Measurements from ENCODE around the gene HSD3B7.

The HSD3B7 gene

DNA sequence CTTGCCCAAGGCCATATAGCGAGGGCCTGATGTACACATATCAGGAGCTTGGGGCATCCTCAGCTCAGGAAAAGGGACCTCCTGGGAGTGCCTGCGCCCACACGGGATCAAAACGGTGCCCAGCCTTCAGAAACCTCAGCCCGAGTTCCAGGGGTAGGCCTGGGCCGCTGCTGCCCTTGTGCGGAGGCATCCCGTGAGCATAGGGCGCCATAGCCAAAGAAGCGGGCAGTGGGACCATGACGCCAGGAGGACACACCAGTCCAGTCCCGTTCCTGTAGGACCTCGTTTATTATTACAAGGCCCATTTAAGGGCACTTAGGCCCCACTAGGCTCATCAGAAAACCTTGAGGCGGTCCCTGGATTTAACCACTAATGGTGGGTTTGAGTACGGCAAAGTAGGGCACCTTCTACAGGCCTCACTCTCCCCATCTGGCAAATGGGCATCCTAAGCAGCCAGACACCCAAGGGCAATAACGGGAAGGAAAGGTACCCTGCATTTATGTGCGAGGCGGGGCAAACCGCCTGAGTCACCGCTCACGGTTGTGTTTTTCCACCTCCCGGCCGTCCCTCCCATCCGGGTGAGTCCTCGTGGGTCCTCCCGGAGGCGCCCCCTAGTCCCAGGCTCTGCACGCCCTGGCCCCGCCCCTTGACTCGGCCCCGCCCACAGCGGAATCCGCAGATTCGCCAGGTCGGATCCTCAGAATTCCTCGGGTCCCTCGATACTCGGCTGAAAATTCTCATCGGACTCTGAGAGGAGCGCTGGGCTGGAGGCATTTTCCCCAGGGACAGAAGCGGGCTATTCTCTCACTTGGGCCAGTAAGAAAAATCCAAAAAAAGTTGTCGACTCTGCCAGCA is 28.2 kb upstream of the HSD3B7 start:
- peak; percentile 68 to 88 (median 77) for DNase-seq (ENCODE audit: low read depth in 3 of 3, low spot score in 1 of 3)

DNA sequence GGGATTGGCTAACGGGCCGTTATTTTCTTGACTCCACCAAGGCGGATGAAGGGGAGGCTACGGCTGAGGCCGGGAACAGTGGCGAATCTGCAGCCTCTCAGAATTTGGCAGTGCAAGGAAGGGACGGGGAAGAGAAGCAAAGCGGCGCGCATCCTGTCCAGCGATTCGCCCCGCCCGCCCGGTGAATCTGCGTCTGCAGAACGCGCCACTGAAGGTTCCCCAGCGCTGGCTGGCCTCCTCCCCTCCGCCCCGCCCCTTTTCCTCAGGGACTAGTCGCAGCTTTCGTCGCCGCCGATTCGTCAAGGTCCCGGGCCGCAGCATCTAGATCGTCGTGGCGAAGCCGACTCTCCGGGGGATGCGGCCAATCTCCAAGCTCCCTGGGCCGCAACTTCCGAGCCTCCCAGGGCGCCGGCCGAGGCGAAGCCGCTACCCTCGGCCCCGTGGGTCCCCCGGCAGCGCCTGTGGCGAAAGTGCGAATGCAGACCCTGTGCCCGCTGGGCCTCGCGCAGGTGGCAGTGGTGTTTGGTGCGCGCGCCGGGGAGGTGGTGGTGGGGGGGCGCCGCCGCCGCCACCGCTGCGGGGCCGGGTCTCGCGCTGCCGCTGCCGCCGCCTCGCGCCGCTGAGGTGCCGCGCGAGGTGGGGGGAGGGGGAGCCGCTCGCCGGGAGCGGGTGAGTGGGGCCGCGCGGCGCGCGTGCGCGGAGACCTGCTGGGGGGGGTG is 27.4 kb upstream of the HSD3B7 start, which contains the start of gene SETD1A:
Gene SETD1A (plus strand): TSS at position 299 of the 719 bp plus-strand sequence. CDS start 978 bp downstream, outside the sequence.
- DNase-seq (ENCODE audit: low read depth in 3 of 3, low spot score in 1 of 3) = peak; percentile 89 to 95 (median 94)

DNA sequence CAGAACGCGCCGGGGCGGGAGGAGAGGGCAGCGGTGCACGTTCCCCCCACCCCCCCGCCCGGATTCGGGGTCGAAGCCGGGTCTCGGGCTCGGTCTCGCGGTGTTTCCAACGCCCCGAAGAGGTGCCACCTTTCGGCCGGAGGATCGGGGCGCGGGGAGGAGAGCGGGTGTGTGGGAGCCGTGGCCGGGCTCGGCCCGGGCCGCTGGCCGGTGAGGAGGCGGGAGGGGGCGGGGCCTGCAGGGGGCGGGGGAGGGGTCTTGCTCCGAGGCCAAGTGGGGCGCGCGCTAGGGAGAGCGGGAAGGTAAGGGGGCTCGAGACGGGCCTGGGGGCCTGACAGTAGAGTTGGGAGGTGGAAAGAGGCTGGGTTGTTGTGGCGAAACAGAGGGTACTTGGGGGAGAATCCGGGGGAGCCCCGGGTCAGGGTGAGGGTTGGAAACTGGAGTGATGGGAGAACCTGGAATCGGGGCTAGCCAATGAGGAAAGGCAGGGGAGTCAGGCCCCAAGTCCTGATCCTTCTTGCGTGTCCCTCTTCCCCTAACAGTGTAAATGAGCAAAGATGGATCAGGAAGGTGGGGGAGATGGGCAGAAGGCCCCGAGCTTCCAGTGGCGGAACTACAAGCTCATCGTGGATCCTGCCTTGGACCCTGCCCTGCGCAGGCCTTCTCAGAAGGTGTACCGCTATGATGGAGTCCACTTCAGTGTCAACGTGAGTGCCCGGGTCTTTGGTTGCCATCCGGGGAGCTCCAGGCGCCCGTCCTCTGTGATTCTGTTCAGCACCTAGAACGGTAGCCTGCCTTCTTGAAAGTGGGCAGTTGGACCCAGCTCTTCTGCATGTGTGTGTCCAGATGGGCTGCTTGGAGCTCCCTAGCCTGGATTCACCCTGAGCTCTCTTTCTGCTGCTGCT is 26.6 kb upstream of the HSD3B7 start:
- DNase-seq (ENCODE audit: low read depth in 3 of 3, low spot score in 1 of 3) = no peak

DNA sequence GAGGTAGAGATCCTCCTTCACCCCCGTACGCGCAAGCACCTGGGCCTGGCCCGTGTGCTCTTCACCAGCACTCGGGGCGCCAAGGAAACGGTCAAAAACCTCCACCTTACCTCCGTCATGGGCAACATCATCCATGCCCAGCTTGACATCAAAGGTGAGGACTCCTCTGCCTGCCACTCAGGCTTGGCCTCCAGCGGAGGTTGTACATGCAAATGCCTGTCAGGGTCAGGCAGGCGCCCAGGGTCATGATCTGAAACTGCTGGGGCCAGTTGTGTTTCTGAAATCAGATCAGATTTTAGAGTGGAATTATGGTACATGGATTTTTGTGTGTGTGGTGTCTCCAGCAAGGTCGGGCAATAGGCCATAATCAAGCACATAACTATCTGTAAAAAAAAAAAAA is 23.6 kb upstream of the HSD3B7 start:
- no peak for DNase-seq (ENCODE audit: low read depth in 3 of 3, low spot score in 1 of 3)

DNA sequence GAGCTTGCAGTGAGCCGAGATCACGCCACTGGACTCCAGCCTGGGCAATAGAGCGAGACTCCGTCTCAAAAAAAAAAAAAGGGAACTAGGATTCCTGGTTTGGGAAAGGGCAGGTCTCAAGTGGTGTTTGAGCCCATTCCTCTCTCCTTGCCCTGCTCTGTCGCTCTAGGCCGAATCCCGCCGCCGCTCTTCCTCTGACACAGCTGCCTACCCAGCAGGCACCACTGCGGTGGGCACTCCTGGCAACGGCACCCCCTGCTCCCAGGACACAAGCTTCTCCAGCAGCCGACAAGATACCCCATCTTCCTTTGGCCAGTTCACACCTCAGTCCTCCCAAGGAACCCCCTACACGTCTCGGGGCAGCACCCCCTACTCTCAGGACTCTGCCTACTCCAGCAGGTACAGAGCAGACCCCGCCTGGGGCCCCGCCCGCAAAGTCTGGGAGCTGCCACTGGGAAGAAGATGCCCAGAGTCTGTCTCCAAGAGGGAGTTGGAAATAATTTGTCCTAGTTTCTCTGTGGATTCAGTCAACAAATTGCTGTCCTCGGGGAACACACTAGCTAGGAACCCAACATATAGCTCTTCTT is 21.0 kb upstream of the HSD3B7 start:
- no peak for DNase-seq (ENCODE audit: low read depth in 3 of 3, low spot score in 1 of 3)

DNA sequence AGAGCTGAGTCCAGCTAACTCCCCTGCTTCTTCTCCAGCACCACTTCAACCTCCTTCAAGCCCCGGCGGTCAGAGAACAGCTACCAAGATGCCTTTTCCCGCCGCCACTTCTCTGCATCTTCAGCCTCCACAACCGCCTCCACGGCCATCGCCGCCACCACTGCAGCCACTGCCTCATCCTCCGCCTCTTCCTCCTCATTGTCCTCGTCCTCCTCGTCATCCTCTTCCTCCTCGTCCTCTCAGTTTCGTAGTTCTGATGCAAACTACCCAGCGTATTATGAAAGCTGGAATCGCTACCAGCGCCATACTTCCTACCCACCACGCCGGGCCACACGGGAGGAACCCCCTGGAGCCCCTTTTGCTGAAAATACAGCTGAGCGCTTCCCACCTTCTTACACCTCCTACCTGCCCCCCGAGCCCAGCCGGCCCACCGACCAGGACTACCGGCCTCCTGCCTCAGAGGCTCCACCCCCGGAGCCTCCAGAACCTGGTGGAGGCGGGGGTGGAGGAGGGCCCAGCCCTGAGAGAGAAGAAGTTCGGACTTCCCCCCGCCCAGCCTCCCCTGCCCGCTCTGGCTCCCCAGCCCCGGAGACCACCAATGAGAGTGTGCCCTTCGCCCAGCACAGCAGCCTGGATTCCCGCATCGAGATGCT is 20.3 kb upstream of the HSD3B7 start:
- no peak for DNase-seq (ENCODE audit: low read depth in 3 of 3, low spot score in 1 of 3)

DNA sequence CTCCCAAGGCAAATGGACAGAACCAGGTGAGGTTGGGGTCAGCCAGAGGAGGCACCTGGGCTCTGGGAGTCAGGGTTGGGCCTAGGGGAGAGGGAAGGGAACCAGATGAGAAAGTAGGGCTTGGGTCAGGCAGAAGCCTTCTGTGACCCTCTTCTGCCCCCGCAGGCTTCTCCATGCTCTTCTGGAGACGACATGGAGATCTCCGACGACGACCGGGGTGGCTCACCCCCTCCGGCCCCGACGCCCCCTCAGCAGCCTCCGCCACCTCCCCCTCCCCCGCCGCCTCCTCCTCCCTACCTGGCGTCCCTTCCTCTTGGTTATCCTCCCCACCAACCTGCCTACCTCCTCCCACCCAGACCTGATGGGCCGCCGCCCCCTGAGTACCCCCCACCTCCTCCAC is 19.6 kb upstream of the HSD3B7 start:
- no peak for DNase-seq (ENCODE audit: low read depth in 3 of 3, low spot score in 1 of 3)

DNA sequence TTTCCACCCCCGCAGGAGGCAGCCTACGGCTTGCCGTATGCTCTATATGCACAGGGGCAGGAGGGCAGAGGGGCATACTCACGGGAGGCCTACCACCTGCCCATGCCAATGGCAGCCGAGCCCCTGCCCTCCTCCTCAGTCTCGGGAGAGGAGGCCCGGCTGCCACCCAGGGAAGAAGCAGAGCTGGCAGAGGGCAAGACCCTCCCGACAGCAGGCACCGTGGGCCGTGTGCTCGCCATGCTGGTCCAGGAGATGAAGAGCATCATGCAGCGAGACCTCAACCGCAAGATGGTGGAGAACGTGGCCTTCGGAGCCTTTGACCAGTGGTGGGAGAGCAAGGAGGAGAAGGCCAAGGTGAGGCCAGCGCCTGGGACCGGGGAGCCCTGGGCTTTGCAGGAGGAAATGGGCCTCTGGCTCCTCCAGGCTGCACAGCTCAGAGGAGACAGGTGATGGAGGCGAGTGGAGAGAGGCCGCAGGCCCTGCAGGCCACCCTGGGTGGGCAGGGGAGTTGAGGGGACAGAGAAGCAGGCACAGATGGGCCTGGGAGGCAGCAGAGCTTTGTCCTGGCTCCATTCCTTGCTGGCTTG is 18.9 kb upstream of the HSD3B7 start:
- DNase-seq (ENCODE audit: low read depth in 3 of 3, low spot score in 1 of 3) = no peak

DNA sequence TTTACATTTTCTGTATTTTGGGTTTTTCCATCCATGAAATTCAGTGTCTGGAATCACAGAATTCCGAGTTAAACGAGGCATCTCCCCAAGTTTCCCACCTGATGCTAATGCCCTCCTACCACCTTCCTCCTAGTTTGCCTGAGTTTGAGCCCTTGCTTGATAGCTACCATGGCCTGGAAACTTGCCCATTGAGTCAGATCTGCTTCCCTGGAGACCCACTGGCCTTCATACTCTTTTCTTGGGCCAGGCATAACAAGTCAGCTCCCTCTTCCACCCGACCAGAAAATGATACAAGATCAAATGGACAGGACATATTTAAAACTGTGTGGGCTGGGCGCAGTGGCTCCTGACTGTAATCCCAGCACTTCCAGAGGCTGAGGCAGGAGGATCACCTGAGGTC is 17.2 kb upstream of the HSD3B7 start:
- no peak for DNase-seq (ENCODE audit: low read depth in 3 of 3, low spot score in 1 of 3)

DNA sequence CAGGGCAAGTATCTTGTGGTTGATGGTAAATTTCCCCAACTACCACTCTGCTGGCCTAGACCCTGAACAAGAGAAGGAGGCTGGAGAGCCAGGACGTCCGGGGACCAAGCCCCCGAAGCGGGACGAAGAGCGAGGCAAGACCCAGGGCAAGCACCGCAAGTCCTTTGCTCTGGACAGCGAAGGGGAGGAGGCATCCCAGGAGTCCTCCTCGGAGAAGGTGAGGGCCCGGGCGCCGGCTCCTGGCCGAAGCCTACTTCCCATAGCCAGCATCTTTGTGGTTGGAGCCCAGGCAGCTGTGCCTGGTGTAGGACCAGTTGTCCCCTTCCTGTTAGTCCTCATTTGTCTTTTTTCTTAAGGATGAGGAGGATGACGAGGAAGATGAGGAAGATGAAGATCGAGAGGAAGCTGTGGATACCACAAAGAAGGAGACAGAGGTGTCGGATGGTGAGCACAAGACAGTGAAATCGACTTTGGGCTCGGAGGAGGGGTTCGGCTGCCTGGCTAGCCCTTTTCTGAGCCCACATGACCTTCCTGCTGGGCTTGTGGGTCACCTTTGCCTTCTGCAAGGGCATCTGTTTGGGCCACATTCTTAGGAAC is 15.7 kb upstream of the HSD3B7 start:
- no peak for DNase-seq (ENCODE audit: low read depth in 3 of 3, low spot score in 1 of 3)

DNA sequence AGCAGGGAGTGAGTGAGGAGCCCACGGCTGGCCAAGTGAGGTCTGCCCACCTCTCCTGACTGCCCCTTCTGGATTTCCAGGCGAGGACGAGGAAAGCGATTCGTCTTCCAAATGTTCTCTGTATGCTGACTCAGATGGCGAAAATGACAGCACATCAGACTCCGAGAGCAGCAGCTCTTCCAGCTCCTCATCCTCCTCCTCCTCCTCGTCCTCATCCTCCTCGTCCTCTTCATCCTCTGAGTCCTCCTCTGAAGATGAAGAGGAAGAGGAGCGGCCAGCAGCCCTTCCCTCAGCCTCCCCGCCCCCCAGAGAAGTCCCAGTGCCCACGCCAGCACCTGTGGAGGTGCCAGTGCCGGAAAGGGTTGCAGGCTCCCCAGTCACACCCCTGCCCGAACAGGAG is 13.7 kb upstream of the HSD3B7 start:
- no peak for DNase-seq (ENCODE audit: low read depth in 3 of 3, low spot score in 1 of 3)

DNA sequence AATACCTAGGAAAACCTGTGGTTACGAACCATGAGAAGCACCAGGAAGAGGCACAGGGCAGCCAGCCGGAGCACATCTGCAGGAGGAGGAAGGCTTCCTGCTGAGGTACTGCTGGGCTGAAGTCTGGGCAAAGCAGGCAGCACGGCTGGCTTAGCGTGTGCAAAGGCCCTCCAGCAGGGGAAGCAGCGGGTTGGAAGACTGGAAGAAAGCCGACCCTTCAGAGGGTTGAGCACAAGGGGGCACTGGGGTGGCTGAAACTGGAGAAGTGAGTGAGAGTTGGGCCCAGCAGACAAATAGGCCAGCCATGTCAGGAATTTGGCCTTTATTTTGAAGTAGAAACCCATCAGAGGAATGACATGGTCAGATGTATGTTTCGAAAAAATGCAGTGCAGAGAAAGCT is 12.1 kb upstream of the HSD3B7 start:
- no peak for DNase-seq (ENCODE audit: low read depth in 3 of 3, low spot score in 1 of 3)

DNA sequence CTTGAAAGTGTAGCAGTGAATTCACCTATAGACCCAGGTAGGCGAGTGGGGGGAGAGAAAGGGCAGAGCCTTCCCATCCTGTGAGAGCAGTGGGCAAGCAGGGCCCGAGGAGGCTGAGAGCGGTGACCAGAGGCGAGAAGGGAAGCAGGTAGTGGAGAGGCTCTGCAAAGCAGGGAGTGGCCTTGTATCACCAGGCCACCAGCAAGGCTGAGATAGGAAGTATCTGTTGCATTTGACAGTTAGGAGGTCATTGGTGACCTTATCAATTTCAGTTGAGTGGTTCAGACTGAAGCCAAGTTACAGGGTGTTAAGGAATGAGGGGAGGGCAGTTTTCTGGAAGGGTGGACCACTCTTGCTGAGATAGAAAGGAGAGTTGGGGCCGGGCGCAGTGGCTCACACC is 10.7 kb upstream of the HSD3B7 start:
- no peak for DNase-seq (ENCODE audit: low read depth in 3 of 3, low spot score in 1 of 3)

DNA sequence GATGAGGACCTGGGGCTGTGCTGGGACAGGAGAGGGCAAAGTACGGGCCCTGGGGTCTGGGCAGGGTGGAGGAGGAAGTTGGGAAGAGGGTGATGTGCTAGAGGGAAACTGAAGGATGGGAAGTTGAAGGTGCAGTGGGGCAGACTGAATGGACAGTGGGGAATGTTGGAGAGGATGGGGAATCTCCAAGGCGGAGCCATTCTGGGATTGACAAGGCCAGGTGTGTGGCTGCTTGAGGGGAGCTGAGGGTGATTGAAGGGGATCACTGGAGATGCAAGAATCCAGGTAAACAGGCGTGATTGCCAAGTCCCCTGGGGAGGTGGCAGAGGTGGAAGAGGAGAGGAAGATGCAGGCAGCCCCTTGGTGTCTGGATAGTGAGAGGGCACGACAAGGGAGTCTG is 8.5 kb upstream of the HSD3B7 start:
- no peak for DNase-seq (ENCODE audit: low read depth in 3 of 3, low spot score in 1 of 3)

DNA sequence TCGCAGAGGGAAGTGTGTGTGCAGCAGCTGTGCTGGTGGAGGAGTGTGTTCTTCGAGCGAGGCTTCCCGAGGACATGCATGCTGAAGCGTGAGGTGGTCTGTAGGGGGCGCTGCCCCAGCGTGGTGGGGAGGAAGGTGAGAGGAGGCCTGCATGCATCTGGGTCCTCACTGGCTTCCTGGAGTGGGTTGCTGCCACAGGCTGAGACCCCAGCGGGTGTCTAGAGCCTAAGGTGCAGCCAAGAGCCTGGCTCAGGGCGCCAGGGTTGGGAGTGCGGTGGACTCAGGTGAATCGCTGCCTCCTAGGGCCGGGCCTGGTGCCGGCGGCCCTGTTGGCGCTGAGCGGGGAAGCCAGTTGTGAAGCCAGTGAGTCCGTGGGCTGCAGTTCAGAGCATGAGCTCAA is 7.5 kb upstream of the HSD3B7 start:
- no peak for DNase-seq (ENCODE audit: low read depth in 3 of 3, low spot score in 1 of 3)

DNA sequence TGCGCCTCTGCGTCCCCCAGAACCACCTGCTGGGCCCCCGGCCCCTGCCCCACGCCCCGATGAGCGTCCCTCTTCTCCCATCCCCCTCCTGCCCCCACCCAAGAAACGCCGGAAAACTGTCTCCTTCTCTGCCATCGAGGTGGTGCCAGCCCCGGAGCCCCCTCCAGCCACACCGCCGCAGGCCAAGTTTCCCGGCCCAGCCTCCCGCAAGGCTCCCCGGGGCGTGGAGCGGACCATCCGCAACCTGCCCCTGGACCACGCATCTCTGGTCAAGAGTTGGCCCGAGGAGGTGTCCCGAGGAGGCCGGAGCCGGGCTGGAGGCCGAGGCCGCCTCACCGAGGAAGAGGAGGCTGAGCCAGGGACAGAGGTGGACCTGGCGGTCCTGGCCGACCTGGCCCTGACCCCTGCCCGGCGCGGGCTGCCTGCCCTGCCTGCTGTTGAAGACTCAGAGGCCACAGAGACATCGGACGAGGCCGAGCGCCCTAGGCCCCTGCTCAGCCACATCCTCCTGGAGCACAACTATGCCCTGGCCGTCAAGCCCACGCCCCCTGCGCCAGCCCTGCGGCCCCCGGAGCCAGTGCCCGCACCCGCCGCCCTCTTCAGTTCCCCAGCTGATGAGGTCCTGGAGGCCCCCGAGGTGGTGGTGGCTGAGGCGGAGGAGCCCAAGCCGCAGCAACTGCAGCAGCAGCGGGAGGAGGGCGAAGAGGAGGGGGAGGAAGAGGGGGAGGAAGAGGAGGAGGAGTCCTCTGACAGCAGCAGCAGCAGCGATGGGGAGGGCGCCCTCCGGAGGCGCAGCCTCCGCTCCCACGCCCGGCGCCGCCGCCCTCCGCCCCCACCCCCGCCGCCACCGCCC is 5.6 kb upstream of the HSD3B7 start:
- DNase-seq (ENCODE audit: low read depth in 3 of 3, low spot score in 1 of 3) = no peak

DNA sequence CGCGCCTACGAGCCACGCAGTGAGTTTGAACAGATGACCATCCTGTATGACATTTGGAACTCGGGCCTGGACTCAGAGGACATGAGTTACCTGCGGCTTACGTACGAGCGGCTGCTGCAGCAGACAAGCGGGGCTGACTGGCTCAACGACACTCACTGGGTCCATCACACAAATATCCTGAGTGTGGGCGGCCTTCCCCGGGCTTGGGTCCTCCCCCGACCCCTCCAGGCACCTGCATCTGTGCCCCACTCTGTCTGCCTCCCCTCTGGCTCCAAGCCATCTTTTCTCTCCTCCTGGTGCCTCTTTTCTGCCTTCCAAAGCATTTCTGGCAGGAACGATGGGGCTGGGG is 5.0 kb upstream of the HSD3B7 start:
- DNase-seq (ENCODE audit: low read depth in 3 of 3, low spot score in 1 of 3) = no peak

DNA sequence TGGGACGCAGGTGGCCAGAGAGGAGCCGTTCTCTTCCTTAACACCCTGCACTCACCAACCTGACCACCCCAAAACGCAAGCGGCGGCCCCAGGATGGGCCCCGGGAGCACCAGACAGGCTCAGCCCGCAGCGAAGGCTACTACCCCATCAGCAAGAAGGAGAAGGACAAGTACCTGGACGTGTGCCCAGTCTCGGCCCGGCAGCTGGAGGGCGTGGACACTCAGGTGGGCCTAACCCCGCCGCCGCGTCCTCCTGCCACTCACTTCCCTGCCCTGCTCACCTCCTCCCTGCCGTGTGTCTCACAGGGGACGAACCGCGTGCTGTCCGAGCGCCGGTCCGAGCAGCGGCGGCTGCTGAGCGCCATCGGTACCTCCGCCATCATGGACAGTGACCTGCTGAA is 4.6 kb upstream of the HSD3B7 start:
- no peak for DNase-seq (ENCODE audit: low read depth in 3 of 3, low spot score in 1 of 3)

DNA sequence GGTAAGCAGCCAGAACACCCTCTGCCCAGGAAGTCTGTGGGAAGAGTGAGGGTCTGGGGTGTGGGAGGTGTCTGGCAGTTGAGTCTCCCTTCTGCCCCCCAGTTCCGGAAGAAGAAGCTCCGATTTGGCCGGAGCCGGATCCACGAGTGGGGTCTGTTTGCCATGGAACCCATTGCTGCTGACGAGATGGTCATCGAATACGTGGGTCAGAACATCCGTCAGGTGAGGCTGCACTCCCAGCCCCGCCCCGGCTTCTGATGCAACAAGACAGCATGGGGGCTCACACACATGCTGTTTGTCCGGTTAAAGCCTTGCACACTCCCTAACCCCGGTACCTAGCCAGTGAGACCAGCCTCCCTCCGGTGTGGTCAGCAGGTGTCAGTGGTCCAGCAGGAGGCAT is 4.0 kb upstream of the HSD3B7 start:
- DNase-seq (ENCODE audit: low read depth in 3 of 3, low spot score in 1 of 3) = no peak

Data from stimulated activated CD4-positive, alpha-beta T cell treated with anti-CD3 and anti-CD28 coated beads, TNF-alpha, amount 100 ng/mL, for 1 hour (primary cell).